Esophagus muscularis mucosa (tissue), 4 donors: ENCODE data around the gene OMA1. TPM values are rescaled to one million over a fixed set of nuclear protein-coding genes. Genes with fewer than 3 reads are reported as not detected.

ENCODE experiments used
- DNase-seq: peaks from one replicate; pipeline ENCODE4 v3.0.0-alpha.2; 2017; ENCODE audit errors: extremely low spot score
- H3K27ac ChIP-seq, 4 donors: fragments of 200-600 bp; sonication (generic); replicated peaks in 1 of 4; 1 replicate in 3 of 4; 2 replicates in 1 of 4; pipeline ENCODE4 v1.5.1; 2016 to 2019; ENCODE audit warnings: mild to moderate bottlenecking in 1 of 4
- H3K27me3 ChIP-seq, 4 donors: fragments of 200-600 bp; sonication (generic); one replicate each; pipeline versions ENCODE4 v1.5.1 to v1.6.0; 2016 to 2019
- H3K36me3 ChIP-seq, 4 donors: fragments of 200-600 bp; sonication (generic); one replicate each; pipeline ENCODE4 v1.5.1; 2016 to 2019
- H3K4me1 ChIP-seq, 4 donors: fragments of 200-600 bp; sonication (generic); one replicate each; pipeline ENCODE4 v1.5.1; 2016 to 2019
- H3K4me3 ChIP-seq, 4 donors: fragments of 200-600 bp; sonication (generic); 1 replicate in 2 of 4; 2 replicates in 2 of 4; pipeline ENCODE4 v1.5.1; 2016 to 2019; ENCODE audit warnings: mild to moderate bottlenecking in 4 of 4, moderate library complexity in 1 of 4
- H3K9me3 ChIP-seq, 4 donors: fragments of 200-600 bp; sonication (generic); 1 replicate in 3 of 4; 2 replicates in 1 of 4; pipeline ENCODE4 v1.5.1; 2016 to 2019
- EP300 ChIP-seq: sonication (generic); formaldehyde crosslinking; IDR thresholded peaks from one replicate; pipeline ENCODE4 v1.6.1; 2017; ENCODE audit warnings: antibody characterized with exemption
- POLR2A ChIP-seq: fragments of 450-650 bp; IDR thresholded peaks from one replicate; pipeline ENCODE4 v1.6.1; 2017; ENCODE audit warnings: antibody characterized with exemption, moderate library complexity, mild to moderate bottlenecking, low read depth
- POLR2AphosphoS5 ChIP-seq, 2 donors: sonication (generic); formaldehyde crosslinking; IDR thresholded peaks; one replicate each; pipeline ENCODE4 v1.6.1; 2017; ENCODE audit warnings: antibody characterized with exemption in 2 of 2
- WGBS: methylation state at CpG from one replicate; pipeline ENCODE4 v1.1.5; 2018; 5-methylcytosine and 5-hydroxymethylcytosine counted together
- intact Hi-C: fragments of 100-400 bp; cut with DNase I; formaldehyde crosslinking; loops from one replicate; pipeline ENCODE4 v1.15.1; 2023
- total RNA-seq, 4 donors: library from RNA; depleted of rRNA; stranded (reverse); fragments of >200 nt; gene quantifications; one replicate each; pipeline versions ENCODE4 v1.1.0 to v1.2.1, GENCODE V29; 2016
- TF ChIP-seq, protein P1 (sequence below), 3 experiments: fragments of 200-600 bp in 2 of 3; fragments of 450-650 bp in 1 of 3; sonication (generic) in 2 of 3; IDR thresholded peaks; one replicate each; pipeline ENCODE4 v1.5.1; 2017 to 2019; ENCODE audit warnings: antibody characterized with exemption in 3 of 3, mild to moderate bottlenecking in 2 of 3, moderate library complexity in 1 of 3

Gene OMA1
- total RNA-seq, 4 donors from 2014 or later = 25.8 to 53.6 (median 32.9) TPM

DNA sequence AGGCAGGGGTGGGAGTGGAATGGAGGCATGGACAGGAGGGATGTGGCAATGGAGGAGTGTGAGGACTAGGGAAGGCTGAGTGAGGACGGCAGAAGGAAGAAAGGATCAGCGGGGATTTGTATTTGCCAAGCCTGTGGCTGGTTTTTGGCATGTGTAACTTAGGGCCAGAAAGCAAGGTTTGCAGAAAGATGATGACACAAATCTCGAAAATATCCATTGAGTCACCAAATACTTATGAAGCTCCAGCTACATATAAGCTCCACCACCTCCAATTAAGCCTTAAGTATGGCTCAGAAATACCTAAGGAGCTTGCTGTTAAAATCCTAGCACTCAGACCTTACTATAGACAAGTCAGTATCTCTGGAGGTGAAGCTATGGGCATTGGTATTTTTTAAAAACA lies 90.1 kb downstream of the OMA1 start:
- DNase-seq = no peak
- WGBS = 85% methylated on average over 3 of the region's 3 CpGs
- TF ChIP-seq, protein P1, sequence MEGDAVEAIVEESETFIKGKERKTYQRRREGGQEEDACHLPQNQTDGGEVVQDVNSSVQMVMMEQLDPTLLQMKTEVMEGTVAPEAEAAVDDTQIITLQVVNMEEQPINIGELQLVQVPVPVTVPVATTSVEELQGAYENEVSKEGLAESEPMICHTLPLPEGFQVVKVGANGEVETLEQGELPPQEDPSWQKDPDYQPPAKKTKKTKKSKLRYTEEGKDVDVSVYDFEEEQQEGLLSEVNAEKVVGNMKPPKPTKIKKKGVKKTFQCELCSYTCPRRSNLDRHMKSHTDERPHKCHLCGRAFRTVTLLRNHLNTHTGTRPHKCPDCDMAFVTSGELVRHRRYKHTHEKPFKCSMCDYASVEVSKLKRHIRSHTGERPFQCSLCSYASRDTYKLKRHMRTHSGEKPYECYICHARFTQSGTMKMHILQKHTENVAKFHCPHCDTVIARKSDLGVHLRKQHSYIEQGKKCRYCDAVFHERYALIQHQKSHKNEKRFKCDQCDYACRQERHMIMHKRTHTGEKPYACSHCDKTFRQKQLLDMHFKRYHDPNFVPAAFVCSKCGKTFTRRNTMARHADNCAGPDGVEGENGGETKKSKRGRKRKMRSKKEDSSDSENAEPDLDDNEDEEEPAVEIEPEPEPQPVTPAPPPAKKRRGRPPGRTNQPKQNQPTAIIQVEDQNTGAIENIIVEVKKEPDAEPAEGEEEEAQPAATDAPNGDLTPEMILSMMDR (IDR thresholded peaks at IDR 0.05) = no peak
- no peak for TF ChIP-seq EP300
- TF ChIP-seq POLR2AphosphoS5 (IDR thresholded peaks at IDR 0.05) = no peak
- TF ChIP-seq POLR2A = no peak

DNA sequence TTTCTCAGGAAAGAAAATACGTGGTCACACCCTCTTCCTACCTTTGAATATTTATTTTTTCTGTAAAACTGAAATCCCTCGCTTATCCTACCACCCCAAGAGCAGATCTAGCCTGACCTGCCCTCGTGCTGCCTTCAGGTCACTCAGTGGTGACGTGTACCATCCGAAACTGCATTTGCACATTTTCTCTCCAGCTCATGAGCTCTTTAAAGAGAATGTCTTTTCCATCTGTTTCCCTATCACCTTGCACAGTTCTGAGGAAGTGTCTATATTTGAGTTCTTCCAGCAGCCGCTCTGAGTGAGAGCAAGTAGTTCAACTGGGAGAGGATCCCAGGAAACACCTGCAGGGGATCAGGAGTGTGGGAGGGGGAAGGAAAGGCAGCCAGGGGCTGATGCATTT lies 91.7 kb downstream of the OMA1 start:
- Histone ChIP-seq H3K4me3 (no peak overlapping the region), H3K36me3 (peaks cover 0 to 9% (median 0%) of the 10 kb centered on the region in 4 donors), H3K27me3 (no peaks in the 10 kb centered on the region), H3K4me1 (no peaks in the 10 kb centered on the region), H3K27ac (no peak overlapping the region), H3K9me3 (peaks cover 0 to 8% (median 0%) of the 10 kb centered on the region in 4 donors)
- WGBS = 87% methylated on average over 6 of the region's 6 CpGs
- DNase-seq = no peak
- intact Hi-C loops = no loop called here
- TF ChIP-seq POLR2AphosphoS5 (IDR thresholded peaks at IDR 0.05) (no peak), EP300 (no peak), POLR2A (no peak)
- TF ChIP-seq, protein P1 (IDR thresholded peaks at IDR 0.05) = no peak

More for the DNA sequence above, 90.1 kb downstream of the OMA1 start:
- Histone ChIP-seq H3K27me3 (no peaks in the 10 kb centered on the region), H3K4me3 (no peak overlapping the region), H3K36me3 (peaks cover 0 to 9% (median 0%) of the 10 kb centered on the region in 4 donors), H3K4me1 (no peaks in the 10 kb centered on the region), H3K27ac (no peak overlapping the region), H3K9me3 (peaks cover 0 to 8% (median 0%) of the 10 kb centered on the region in 4 donors)
- intact Hi-C loops = no loop called here

DNA sequence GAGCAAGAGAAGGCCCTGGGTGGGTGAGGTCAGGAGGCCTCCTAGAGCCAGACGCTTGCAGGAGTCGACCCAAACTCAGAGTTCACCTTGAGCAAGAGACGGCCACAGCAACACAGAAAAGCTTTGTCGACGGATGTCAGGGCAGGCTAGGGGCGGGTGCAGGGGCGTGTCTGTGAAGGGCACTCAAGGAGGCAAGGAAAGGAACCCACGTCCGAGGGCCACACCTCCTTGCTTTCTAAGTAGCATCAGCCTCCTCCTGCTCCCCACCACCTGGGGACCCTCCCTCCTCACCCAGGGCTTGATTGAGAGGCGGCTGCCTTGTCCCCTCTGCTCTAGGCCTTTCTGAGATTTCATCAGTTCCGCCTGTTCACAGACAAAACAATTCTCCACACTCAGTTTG lies 92.1 kb downstream of the OMA1 start:
- WGBS = 82% methylated on average over 5 of the region's 11 CpGs
- H3K4me1 ChIP-seq = no peaks in the 10 kb centered on the region
- intact Hi-C loops = no loop called here
- H3K4me3 ChIP-seq = no peak overlapping the region
- H3K27ac ChIP-seq = no peak overlapping the region
- peaks cover 0 to 9% (median 0%) of the 10 kb centered on the region in 4 donors for H3K36me3 ChIP-seq
- no peaks in the 10 kb centered on the region for H3K27me3 ChIP-seq
- H3K9me3 ChIP-seq = peaks cover 0 to 4% (median 0%) of the 10 kb centered on the region in 4 donors
- DNase-seq = no peak
- TF ChIP-seq EP300 (no peak), POLR2A (no peak), POLR2AphosphoS5 (IDR thresholded peaks at IDR 0.05) (no peak)
- TF ChIP-seq, protein P1 (IDR thresholded peaks at IDR 0.05) = no peak

DNA sequence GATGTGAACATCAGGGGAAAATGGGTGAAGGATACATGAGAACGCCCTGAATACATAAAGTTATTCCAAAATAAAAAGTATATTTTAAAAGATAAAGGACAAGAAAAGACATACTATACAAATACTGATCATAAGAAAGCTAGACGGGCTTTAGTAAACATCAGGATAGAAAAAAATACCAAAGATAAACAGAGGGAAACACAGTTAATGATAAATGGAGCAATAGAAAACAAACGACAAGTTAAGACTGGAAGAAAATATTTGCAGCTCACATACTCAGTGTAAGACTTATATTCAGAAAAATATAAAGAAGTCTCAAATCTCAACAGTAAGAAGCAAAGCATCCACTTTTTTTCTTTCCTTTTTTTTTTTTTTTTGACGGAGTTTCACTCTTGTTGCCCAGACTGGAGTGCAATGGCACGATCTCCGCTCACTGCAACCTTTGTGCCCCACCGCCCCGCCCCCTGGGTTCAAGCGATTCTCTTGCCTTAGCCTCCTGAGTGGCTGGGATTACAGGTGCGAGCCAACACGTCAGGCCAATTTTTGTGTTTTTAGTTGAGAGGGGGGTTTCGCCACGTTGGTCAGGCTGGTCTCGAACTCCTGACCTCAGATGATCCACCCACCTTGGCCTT lies 94.8 kb downstream of the OMA1 start:
- TF ChIP-seq POLR2A (no peak), POLR2AphosphoS5 (IDR thresholded peaks at IDR 0.05) (no peak), EP300 (no peak)
- TF ChIP-seq, protein P1 (IDR thresholded peaks at IDR 0.05) = no peak
- no peak for DNase-seq
- 89% methylated on average over 14 of the region's 14 CpGs for WGBS

DNA sequence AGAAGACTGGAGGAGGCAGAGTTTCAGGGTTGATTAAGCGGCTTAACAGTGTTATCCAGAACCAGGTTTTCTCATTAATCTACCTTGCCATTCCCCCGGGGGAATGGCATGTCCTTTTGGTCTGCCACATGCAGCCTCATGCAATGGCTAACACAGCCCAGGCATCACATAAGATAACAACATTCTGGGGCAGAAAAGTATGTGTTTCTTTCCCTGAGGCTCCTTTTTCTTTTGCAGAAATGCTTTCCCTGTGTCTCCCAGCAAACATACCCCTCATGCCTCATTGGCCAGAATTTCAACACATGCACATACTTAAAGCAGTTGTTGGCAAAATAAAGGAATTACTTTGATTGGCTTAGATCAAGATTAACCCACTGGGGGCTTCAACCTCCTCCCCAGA lies 98.6 kb downstream of the OMA1 start:
- intact Hi-C loops = no loop called here
- H3K27me3 ChIP-seq = no peaks in the 10 kb centered on the region
- DNase-seq = no peak
- no peaks in the 10 kb centered on the region for H3K36me3 ChIP-seq
- no peak overlapping the region for H3K4me3 ChIP-seq
- H3K27ac ChIP-seq = no peak overlapping the region
- TF ChIP-seq, protein P1 (IDR thresholded peaks at IDR 0.05) = no peak
- no peak for TF ChIP-seq POLR2AphosphoS5 (IDR thresholded peaks at IDR 0.05)
- no peak for TF ChIP-seq POLR2A
- TF ChIP-seq EP300 = no peak
- WGBS = 79% methylated on average over 2 of the region's 2 CpGs
- H3K9me3 ChIP-seq = no peaks in the 10 kb centered on the region
- H3K4me1 ChIP-seq = no peaks in the 10 kb centered on the region

More for the DNA sequence above, 94.8 kb downstream of the OMA1 start:
- Histone ChIP-seq H3K27me3 (no peaks in the 10 kb centered on the region), H3K36me3 (peaks cover 0 to 9% (median 0%) of the 10 kb centered on the region in 4 donors), H3K27ac (no peak overlapping the region), H3K4me3 (no peak overlapping the region), H3K9me3 (no peaks in the 10 kb centered on the region), H3K4me1 (no peaks in the 10 kb centered on the region)
- intact Hi-C loops = no loop called here
